Thoracic aorta (tissue), 2 donors: ENCODE data around the gene CCDC12. TPM values are rescaled to one million over a fixed set of nuclear protein-coding genes. Genes with fewer than 3 reads are reported as not detected.

Experiments
- ATAC-seq: fragments of 150-250 bp; one replicate; pipeline ENCODE4 v1.8.0; 2017; ENCODE audit warnings: low read depth; ENCODE audit not compliant: insufficient number of reproducible peaks, low FRiP score
- DNase-seq: peaks from one replicate; pipeline ENCODE4 v3.0.0-alpha.2; 2020; ENCODE audit warnings: low spot score
- H3K27ac ChIP-seq, 2 donors: fragments of 200-600 bp; sonication (generic); 1 replicate in 1 of 2; 2 replicates in 1 of 2; pipeline ENCODE4 v1.5.1; 2016; ENCODE audit warnings: mild to moderate bottlenecking in 2 of 2, moderate library complexity in 2 of 2
- H3K27me3 ChIP-seq: fragments of 200-600 bp; sonication (generic); replicated peaks from 2 replicates; pipeline ENCODE4 v1.6.0; 2016; ENCODE audit warnings: mild to moderate bottlenecking; ENCODE audit not compliant: insufficient read depth
- H3K36me3 ChIP-seq: fragments of 200-600 bp; sonication (generic); one replicate; pipeline ENCODE4 v1.5.1; 2016
- H3K4me1 ChIP-seq, 2 donors: fragments of 200-600 bp; sonication (generic); 1 replicate in 1 of 2; 2 replicates in 1 of 2; pipeline versions ENCODE4 v1.5.1 to v1.6.0; 2016; ENCODE audit warnings: low read depth in 2 of 2, mild to moderate bottlenecking in 1 of 2; ENCODE audit not compliant: control insufficient read depth in 1 of 2
- H3K4me3 ChIP-seq: fragments of 200-600 bp; sonication (generic); 2 replicates; pipeline ENCODE4 v1.5.1; 2016; ENCODE audit warnings: mild to moderate bottlenecking
- H3K9me3 ChIP-seq: fragments of 200-600 bp; sonication (generic); 2 replicates; pipeline ENCODE4 v1.5.1; 2016
- CTCF ChIP-seq: fragments of 200-600 bp; sonication (generic); IDR thresholded peaks from one replicate; pipeline ENCODE4 v1.5.1; 2019; ENCODE audit warnings: antibody characterized with exemption
- total RNA-seq, 2 donors: library from RNA; depleted of rRNA; stranded (reverse); fragments of >200 nt; gene quantifications; one replicate each; pipeline versions ENCODE4 v1.1.0 to v1.2.3, GENCODE V29; 2016

The CCDC12 gene
- total RNA-seq, 2 donors from 2014 or later: 29.8 to 58.8 TPM

GRCh38 chr3:46995901-46996562, 19.5 kb upstream of the CCDC12 start:
- DNase-seq (no peak), ATAC-seq (no peak)
- peaks cover 12% of the 10 kb centered on the region for H3K36me3 ChIP-seq

GRCh38 chr3:46994801-46995731, 18.5 kb upstream of the CCDC12 start:
- H3K4me1 ChIP-seq: peaks cover 0 to 3% of the 10 kb centered on the region in 2 donors
- TF ChIP-seq CTCF: no peak
- no peaks in the 10 kb centered on the region for H3K9me3 ChIP-seq
- no peak overlapping the region for H3K27ac ChIP-seq
- H3K36me3 ChIP-seq: peaks cover 6% of the 10 kb centered on the region
- no peak for ATAC-seq
- no peaks in the 10 kb centered on the region for H3K27me3 ChIP-seq
- H3K4me3 ChIP-seq: no peak overlapping the region
- DNase-seq: no peak

More at GRCh38 chr3:46995901-46996562, 19.5 kb upstream of the CCDC12 start:
- Histone ChIP-seq H3K27ac (no peak overlapping the region), H3K4me1 (no peaks in the 10 kb centered on the region), H3K9me3 (no peaks in the 10 kb centered on the region), H3K4me3 (no peak overlapping the region), H3K27me3 (no peaks in the 10 kb centered on the region)
- TF ChIP-seq CTCF: no peak

- no peaks in the 10 kb centered on the region for H3K9me3 ChIP-seq
- ATAC-seq (no peak), DNase-seq (no peak)
- TF ChIP-seq CTCF: no peak
- peaks cover 6% of the 10 kb centered on the region for H3K36me3 ChIP-seq
- no peaks in the 10 kb centered on the region for H3K27me3 ChIP-seq
- H3K4me1 ChIP-seq: peaks cover 0 to 3% of the 10 kb centered on the region in 2 donors
- H3K27ac ChIP-seq: no peak overlapping the region
- H3K4me3 ChIP-seq: no peak overlapping the region
These were observed 17.4 kb upstream of the CCDC12 start for GRCh38 chr3:46993986-46994385.

GRCh38 chr3:46993292-46993691, 16.7 kb upstream of the CCDC12 start:
- peaks cover 6% of the 10 kb centered on the region for H3K36me3 ChIP-seq
- H3K27ac ChIP-seq: no peak overlapping the region
- no peaks in the 10 kb centered on the region for H3K9me3 ChIP-seq
- TF ChIP-seq CTCF: no peak
- no peak overlapping the region for H3K4me3 ChIP-seq
- peaks cover 0 to 3% of the 10 kb centered on the region in 2 donors for H3K4me1 ChIP-seq
- no peak for ATAC-seq
- H3K27me3 ChIP-seq: no peaks in the 10 kb centered on the region
- no peak for DNase-seq

GRCh38 chr3:46992231-46992630, 15.7 kb upstream of the CCDC12 start:
- Histone ChIP-seq H3K27ac (no peak overlapping the region), H3K4me1 (peaks cover 0 to 3% of the 10 kb centered on the region in 2 donors), H3K27me3 (no peaks in the 10 kb centered on the region), H3K9me3 (no peaks in the 10 kb centered on the region), H3K4me3 (no peak overlapping the region), H3K36me3 (peaks cover 6% of the 10 kb centered on the region)
- TF ChIP-seq CTCF: no peak
- DNase-seq (no peak), ATAC-seq (no peak)
